Measurements from ENCODE around the gene CMTM5.
A peak's percentile ranks its signal among the peaks of the same experiment; 100 is the strongest.

Gene CMTM5

GRCh38 chr14:23376482-23377197, at the start of gene CMTM5:
CMTM5 (plus strand) TSS chr14:23377046; CDS start chr14:23377252, 206 bp downstream.
- DNase-seq = no peak

- peak; percentile 27 to 82 for DNase-seq
Measured at GRCh38 chr14:23327947-23328744, 48.7 kb upstream of the CMTM5 start.

- no peak for DNase-seq
Measured at GRCh38 chr14:23335623-23336022, 41.2 kb upstream of the CMTM5 start.

- DNase-seq = no peak
Measured at GRCh38 chr14:23339506-23340268, 37.2 kb upstream of the CMTM5 start.

- DNase-seq = no peak
Measured at GRCh38 chr14:23344481-23344880, 32.4 kb upstream of the CMTM5 start.

- DNase-seq = no peak
Measured at GRCh38 chr14:23345987-23346692, 30.7 kb upstream of the CMTM5 start.

GRCh38 chr14:23346693-23347405, 30.0 kb upstream of the CMTM5 start:
- DNase-seq = no peak

GRCh38 chr14:23347406-23348296, 29.2 kb upstream of the CMTM5 start:
- no peak for DNase-seq

GRCh38 chr14:23348297-23348655, 28.6 kb upstream of the CMTM5 start:
- DNase-seq = no peak

GRCh38 chr14:23349156-23349845, 27.5 kb upstream of the CMTM5 start:
- no peak for DNase-seq

GRCh38 chr14:23351681-23352505, 25.0 kb upstream of the CMTM5 start:
- DNase-seq = peak in 1 of 2 experiments; percentile 61

GRCh38 chr14:23352506-23353432, 24.1 kb upstream of the CMTM5 start, which contains the start of gene SLC22A17:
SLC22A17 (minus strand) TSS chr14:23352887.
- DNase-seq = peak; percentile 45 to 85

- no peak for DNase-seq
Measured at GRCh38 chr14:23353433-23353780, 23.4 kb upstream of the CMTM5 start.

GRCh38 chr14:23354990-23355389, 21.9 kb upstream of the CMTM5 start:
- DNase-seq = no peak

- DNase-seq = no peak
Measured at GRCh38 chr14:23355871-23356435, 20.9 kb upstream of the CMTM5 start.

- DNase-seq = no peak
Measured at GRCh38 chr14:23356662-23357061, 20.2 kb upstream of the CMTM5 start.

GRCh38 chr14:23357261-23357660, 19.6 kb upstream of the CMTM5 start:
- DNase-seq = no peak

GRCh38 chr14:23358042-23358441, 18.8 kb upstream of the CMTM5 start:
- DNase-seq = no peak
